Panc1 (cell line): ENCODE measurements around the gene LAMB3. TPM values are rescaled to one million over a fixed set of nuclear protein-coding genes. Genes with fewer than 3 reads are reported as not detected.

Experiments used
- ATAC-seq: fragments of 200-7000 bp; cut with Tn5 transposase; 2 replicates; pipeline ENCODE4 v1.9.1; 2020; ENCODE audit warnings: mild to moderate bottlenecking, moderate library complexity
- BruUV-seq: library from RNA; stranded (reverse); fragments of 400-500 nt; replicated peaks from 2 replicates; lab custom pipeline; 2021; lab: Mats Ljungman, UMichigan
- CTCF ChIA-PET: fragments of 300-600 bp; sonication (Branson Sonifier 250); formaldehyde crosslinking; loops from one replicate; lab custom pipeline; 2022; ENCODE audit warnings: antibody characterized with exemption; lab: Charles Lee
- POLR2A ChIA-PET: fragments of 300-600 bp; sonication (Branson Sonifier 250); formaldehyde crosslinking; loops from one replicate; lab custom pipeline; 2022; ENCODE audit warnings: antibody characterized with exemption; lab: Charles Lee
- DNase-seq: peaks from one replicate; pipeline ENCODE4 v3.0.0-alpha.2; 2010; ENCODE audit warnings: low read depth, low spot score
- H3K27ac ChIP-seq: 2 replicates; pipeline ENCODE4 v1.5.1; 2011; ENCODE audit warnings: mild to moderate bottlenecking, low read length, inconsistent platforms
- H3K27me3 ChIP-seq: fragments of 200-500 bp; sonication (Bioruptor generic); 2 replicates; pipeline ENCODE4 v1.6.0; 2014; ENCODE audit warnings: low read length, inconsistent platforms; ENCODE audit not compliant: control insufficient read depth, insufficient read depth
- H3K36me3 ChIP-seq: fragments of 200-500 bp; sonication (Bioruptor generic); 2 replicates; pipeline ENCODE4 v1.5.1; 2014; ENCODE audit warnings: inconsistent platforms, mild to moderate bottlenecking, low read length, moderate library complexity; ENCODE audit not compliant: control insufficient read depth, insufficient read depth
- H3K4me1 ChIP-seq: 2 replicates; pipeline ENCODE4 v1.5.1; 2011; ENCODE audit warnings: inconsistent platforms, mild to moderate bottlenecking, low read length, moderate library complexity; ENCODE audit not compliant: control insufficient read depth, insufficient read depth
- H3K4me3 ChIP-seq, 2 experiments: 2 replicates each; pipeline ENCODE4 v1.5.1; 2011 to 2012; ENCODE audit warnings: low read depth in 2 of 2, low read length in 2 of 2, mild to moderate bottlenecking in 2 of 2, inconsistent platforms in 1 of 2, moderate library complexity in 1 of 2
- H3K9me3 ChIP-seq: fragments of 200-500 bp; sonication (Bioruptor generic); 2 replicates; pipeline ENCODE4 v1.5.1; 2014; ENCODE audit warnings: low read depth, mild to moderate bottlenecking, inconsistent platforms, low read length, moderate library complexity; ENCODE audit not compliant: control insufficient read depth, insufficient read depth
- POLR2AphosphoS5 ChIP-seq: IDR thresholded peaks from 2 replicates; pipeline ENCODE4 v1.6.1; 2012; ENCODE audit warnings: mild to moderate bottlenecking, low read depth, low read length, moderate library complexity
- REST ChIP-seq, 2 experiments: IDR thresholded peaks; 2 replicates each; pipeline ENCODE4 v1.6.1; 2011 to 2012; ENCODE audit warnings: low read depth in 2 of 2, control low read depth in 1 of 2, low read length in 1 of 2, mild to moderate bottlenecking in 1 of 2, moderate library complexity in 1 of 2; ENCODE audit not compliant: insufficient read depth in 1 of 2
- SIN3A ChIP-seq: IDR thresholded peaks from 2 replicates; pipeline ENCODE4 v1.6.1; 2012; ENCODE audit warnings: low read depth, mild to moderate bottlenecking, low read length, moderate library complexity, borderline replicate concordance; ENCODE audit not compliant: insufficient read depth
- TCF7L2 ChIP-seq: IDR thresholded peaks from 2 replicates; pipeline ENCODE4 v1.6.1; 2011; ENCODE audit warnings: mild to moderate bottlenecking, low read depth, low read length, inconsistent platforms
- in situ Hi-C: cut with HindIII; loops from 2 replicates; pipeline ENCODE4 v1.10.0; 2016; ENCODE audit warnings: low sequenced_read_pairs, low pct_unique_long_range_greater_than_20kb
- intact Hi-C: fragments of 100-400 bp; cut with micrococcal nuclease; formaldehyde crosslinking; loops from one replicate; pipeline ENCODE4 v1.10.0; 2022; ENCODE audit not compliant: unreplicated experiment
- total RNA-seq: library from RNA; stranded (reverse); gene quantifications from one replicate; pipeline ENCODE4 v1.2.1, GENCODE V29; 2021; ENCODE audit not compliant: unreplicated experiment
- TF ChIP-seq, protein P1 (sequence below): fragments of 450-650 bp; IDR thresholded peaks from 2 replicates; pipeline ENCODE4 v1.5.1; 2017; ENCODE audit warnings: mild to moderate bottlenecking

Gene LAMB3
- total RNA-seq, 1 experiment from 2014 or later, result 0.85 TPM

DNA sequence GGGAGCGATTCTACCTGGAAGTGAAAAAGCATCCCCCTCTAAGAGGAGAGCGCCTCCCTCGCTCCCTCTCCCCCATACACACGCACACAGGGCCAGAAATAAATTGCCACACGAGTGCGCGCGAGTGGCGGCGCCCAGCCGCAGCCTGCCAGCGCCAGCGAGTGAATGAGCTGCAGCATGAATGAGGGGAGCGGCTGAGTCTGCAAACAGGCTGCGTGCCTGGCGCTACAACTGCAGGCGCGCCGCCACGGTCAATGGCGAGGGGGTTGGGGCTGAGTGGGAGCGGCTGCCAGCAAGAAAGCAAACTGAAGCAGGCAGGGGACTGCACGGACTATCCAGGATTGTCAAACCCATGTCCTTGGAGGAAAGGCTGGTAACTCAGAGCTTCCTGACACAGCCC is 66.6 kb downstream of the LAMB3 start:
- intact Hi-C loops (no loop called here), in situ Hi-C loops (no loop called here)
- DNase-seq (no peak), ATAC-seq (peak; percentile 59; the same call in 1 of the 2 replicates)
- peaks cover 3% of the 10 kb centered on the region; the same call in 1 of the 2 replicates for H3K4me1 ChIP-seq
- CTCF ChIA-PET, result no interaction called here
- no peaks in the 10 kb centered on the region for H3K9me3 ChIP-seq
- no TSS peak for BruUV-seq
- TF ChIP-seq REST (IDR thresholded peaks at IDR 0.05; ENCODE audit: insufficient read depth in 1 of 2, low read depth in 2 of 2, low read length in 1 of 2) (no peak), TCF7L2 (no peak), SIN3A (no peak)
- peaks cover 10% of the 10 kb centered on the region; the same call in 1 of the 2 replicates for H3K27me3 ChIP-seq
- POLR2A ChIA-PET, result no interaction called here
- no peak overlapping the region for H3K27ac ChIP-seq
- peak overlapping the region in 1 of 2 experiments; percentile 4; a peak in 1 of 4 replicates for H3K4me3 ChIP-seq
- H3K36me3 ChIP-seq, result no peaks in the 10 kb centered on the region

- H3K4me1 ChIP-seq, result peaks cover 3% of the 10 kb centered on the region; the same call in 1 of the 2 replicates
Observed at GRCh38 chr1:209585197-209585596, 67.0 kb downstream of the LAMB3 start.

More at GRCh38 chr1:209585197-209585596, 67.0 kb downstream of the LAMB3 start:
- Histone ChIP-seq H3K4me3 (no peak overlapping the region; a peak in 1 of 4 replicates), H3K27ac (no peak overlapping the region), H3K27me3 (peaks cover 10% of the 10 kb centered on the region; the same call in 1 of the 2 replicates), H3K9me3 (no peaks in the 10 kb centered on the region), H3K36me3 (no peaks in the 10 kb centered on the region)
- no peak for TF ChIP-seq TCF7L2
- no peak for TF ChIP-seq POLR2AphosphoS5
- no peak for TF ChIP-seq REST (IDR thresholded peaks at IDR 0.05; ENCODE audit: insufficient read depth in 1 of 2, low read depth in 2 of 2, low read length in 1 of 2)
- TF ChIP-seq SIN3A, result no peak
- TF ChIP-seq, protein P1, sequence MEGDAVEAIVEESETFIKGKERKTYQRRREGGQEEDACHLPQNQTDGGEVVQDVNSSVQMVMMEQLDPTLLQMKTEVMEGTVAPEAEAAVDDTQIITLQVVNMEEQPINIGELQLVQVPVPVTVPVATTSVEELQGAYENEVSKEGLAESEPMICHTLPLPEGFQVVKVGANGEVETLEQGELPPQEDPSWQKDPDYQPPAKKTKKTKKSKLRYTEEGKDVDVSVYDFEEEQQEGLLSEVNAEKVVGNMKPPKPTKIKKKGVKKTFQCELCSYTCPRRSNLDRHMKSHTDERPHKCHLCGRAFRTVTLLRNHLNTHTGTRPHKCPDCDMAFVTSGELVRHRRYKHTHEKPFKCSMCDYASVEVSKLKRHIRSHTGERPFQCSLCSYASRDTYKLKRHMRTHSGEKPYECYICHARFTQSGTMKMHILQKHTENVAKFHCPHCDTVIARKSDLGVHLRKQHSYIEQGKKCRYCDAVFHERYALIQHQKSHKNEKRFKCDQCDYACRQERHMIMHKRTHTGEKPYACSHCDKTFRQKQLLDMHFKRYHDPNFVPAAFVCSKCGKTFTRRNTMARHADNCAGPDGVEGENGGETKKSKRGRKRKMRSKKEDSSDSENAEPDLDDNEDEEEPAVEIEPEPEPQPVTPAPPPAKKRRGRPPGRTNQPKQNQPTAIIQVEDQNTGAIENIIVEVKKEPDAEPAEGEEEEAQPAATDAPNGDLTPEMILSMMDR, result no peak
- no TSS peak for BruUV-seq
- CTCF ChIA-PET, result no interaction called here
- DNase-seq (no peak), ATAC-seq (no peak)
- intact Hi-C loops (no loop called here), in situ Hi-C loops (no loop called here)
- POLR2A ChIA-PET, result no interaction called here
